Eye (tissue), 1 donor: ENCODE measurements around the gene ZFYVE19.
A peak's percentile ranks its signal among the peaks of the same experiment; 100 is the strongest.

Source experiments
- DNase-seq: peaks from one replicate; pipeline ENCODE4 v3.0.0-alpha.2; 2015

ZFYVE19 gene

GRCh38 chr15:40821195-40821594 is 14.3 kb downstream of the ZFYVE19 start:
- DNase-seq: no peak

DNA sequence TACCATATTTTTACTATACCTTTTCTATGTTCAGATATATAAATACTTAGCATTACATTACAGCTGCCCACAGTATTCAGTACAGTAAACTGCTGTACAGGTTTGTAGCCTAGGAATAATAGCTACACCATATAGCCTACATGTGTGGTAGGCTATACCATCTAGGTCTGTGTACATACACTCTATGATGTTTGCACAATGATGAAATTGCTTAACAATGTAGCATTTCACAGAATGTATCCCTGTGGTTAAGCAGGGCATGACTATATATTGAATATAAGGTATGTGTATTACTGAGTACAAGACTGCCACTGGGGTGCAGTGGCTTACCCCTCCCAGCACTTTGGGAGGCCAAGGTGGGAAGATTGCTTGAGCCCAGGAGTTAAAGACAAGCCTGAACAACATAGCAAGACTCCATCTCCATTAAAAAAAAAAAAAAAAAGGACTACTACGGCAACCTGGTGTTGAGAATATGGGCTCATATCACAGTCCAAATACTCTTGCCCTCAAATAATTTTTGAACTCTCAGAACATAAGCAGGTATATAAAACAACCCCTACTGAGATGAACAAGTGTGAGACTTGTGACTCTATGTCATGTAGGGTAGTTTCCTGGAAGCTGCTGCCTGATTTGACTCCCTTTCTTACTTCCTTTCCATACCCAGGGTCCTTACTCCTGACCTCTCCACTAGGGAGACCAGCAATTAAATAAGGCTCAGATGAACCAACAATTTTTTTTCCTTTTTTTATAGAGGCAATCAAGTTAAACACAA is 16.9 kb downstream of the ZFYVE19 start:
- no peak for DNase-seq

- peak; percentile 8 for DNase-seq
These were observed 19.0 kb downstream of the ZFYVE19 start for GRCh38 chr15:40825661-40826422.

DNA sequence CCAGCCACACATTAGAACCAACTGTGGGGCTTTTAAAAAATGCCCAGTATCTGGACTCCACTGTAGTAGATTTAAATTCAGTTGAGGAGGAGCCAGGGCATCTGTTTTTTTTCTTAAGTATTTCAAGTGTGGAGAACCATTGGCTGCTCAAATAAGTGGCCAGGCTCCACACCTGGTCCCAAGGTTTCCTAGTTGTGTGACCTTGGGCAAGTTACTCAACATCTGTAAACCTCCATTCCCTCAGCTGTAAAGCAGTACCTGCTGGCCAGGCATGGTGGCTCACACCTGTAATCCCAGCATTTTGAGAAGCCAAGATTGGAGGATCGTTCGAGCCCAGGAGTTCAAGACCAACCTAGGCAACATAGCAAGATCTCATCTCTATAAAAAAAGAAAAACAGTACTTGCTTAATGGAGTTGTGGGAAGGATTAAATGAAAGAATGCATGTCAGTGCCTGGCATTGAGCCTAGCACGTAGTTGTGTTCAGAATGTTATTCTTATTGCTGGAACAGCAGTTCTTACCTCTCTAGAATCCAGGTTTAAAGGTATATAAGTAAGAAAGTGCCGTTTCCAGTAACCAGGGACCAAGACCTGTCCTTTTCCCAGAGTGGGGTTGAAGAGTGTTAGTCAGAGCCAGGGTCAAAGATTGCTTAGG is 19.7 kb downstream of the ZFYVE19 start:
- DNase-seq: no peak

DNA sequence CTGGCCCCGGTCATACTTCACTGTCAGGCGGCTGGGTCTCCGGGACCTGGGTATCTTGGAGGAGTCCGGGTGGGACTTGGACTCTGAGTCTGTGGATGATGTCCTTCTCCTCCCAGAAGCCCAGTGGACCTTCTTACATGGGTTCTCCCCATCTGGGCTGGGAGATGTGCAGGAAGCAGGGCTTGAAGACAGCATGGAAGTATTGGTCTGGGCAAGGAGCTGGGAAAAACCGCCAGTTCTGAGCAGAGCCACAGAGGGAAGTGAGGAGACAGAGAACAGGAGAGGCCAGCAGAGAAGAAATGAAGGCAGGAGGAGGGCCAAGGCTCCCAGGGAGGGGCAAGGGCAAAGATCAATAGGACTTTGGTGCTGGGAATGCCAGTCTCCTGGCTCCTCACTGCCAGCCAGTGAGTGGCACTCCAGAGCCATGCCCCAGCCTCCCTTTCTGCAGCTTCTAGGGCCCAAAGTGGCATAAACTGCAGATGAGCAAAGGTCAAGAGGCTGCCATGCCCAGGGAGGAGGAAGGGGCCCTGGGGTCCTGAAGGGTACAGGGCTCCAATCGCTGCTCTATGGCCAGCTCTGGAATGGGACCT is 21.7 kb downstream of the ZFYVE19 start, which contains the start of gene PPP1R14D:
Gene PPP1R14D (minus strand): TSS at position 262 of the 590 bp plus-strand sequence. CDS start 67 bp downstream, at position 195.
- DNase-seq: no peak

- no peak for DNase-seq
These were observed 22.2 kb downstream of the ZFYVE19 start for GRCh38 chr15:40829115-40829514.

DNA sequence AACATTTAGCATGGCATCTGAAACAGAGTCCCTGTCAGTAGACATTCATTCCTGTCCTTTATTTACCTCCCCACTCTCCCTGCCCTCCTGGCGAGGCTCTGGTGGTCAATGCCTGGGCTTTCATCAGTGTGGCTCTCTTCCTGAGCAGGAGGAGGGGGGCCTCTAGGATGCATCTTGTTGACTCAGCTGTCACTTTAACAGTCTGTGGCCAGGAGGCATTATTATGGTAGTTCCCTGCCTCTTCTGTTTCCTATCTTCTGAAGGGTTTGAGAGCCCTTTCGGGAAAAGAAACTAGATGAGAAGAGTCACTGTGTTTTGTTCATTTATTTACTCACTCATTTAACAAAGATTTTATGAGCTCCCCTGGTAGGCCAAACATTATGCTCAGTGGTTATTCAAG is 24.0 kb downstream of the ZFYVE19 start:
- DNase-seq: no peak

DNA sequence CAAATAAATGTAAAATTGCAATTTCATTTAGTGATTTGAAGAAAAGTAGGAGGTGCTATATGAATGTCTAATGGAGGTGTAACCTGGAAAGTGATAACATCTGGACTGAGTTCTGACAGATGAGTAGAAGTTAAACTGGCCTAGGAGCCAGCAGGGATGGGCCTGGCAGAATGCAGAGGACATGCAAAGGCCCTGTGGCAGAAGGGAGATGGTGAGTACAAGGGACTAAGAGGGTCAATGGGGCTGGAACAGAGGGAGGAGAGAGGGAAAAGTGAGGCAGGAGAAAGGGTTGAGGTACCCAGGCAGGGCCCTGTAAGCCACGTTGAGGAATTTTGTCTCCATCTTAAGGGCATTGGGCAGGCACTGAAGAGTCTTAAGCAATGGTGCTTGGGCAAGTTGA is 25.0 kb downstream of the ZFYVE19 start:
- DNase-seq: no peak

DNA sequence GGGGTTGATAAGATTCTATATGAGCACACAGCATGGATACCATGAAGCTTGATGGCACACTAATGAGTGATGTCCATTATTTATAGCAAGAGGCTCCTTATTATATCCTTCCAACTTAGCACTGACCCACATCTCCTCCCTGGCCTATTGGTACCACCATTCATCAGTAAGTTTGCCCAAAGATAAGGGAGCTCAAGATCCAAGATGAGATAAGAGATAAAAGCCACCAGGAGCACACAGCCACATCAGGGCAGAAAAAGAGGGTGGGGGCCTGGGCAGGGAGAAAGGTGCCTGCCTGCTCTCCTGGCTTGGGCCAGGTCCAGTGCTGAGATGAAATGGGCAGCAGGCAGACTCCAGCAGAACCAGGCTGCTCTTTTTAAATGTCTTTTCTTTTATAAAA is 26.0 kb downstream of the ZFYVE19 start:
- no peak for DNase-seq

DNA sequence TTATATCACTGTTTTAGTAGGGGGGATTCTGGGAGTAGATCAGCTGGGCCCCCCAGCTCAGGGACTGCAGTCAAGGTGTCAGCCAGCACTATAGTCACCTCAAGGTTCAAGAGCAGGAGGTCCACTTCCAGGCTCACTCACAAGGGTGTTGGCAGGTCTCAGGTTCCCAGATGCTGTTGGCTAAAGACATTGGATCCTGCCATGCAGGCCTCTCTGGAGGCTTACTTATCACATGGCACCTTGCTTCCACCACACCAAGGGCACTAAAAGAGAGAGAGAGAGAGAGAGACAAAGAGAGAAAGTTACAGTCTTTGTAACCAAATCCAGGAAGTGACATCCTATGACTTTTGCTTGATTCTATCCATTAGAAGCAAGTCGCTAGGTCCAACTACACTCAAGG is 29.1 kb downstream of the ZFYVE19 start:
- DNase-seq: no peak

DNA sequence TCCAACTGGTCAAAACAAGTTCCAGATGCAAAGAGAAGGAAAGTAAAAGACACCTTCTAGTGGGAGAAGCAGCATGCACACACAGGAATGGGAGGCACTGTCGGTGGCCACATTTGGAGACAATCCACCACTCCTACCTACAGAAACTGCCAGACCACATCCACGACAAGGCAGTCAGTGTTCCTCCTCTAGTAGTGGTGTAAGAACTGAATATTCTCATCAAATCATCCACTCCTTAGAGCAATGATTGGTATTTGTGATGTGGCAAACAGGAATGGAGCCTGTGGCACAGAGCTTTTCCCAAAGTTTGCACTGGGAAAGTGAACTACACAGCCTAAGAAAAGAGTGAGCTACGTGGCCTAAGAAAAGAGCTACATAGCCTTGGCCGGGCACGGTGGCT is 31.9 kb downstream of the ZFYVE19 start:
- no peak for DNase-seq

DNA sequence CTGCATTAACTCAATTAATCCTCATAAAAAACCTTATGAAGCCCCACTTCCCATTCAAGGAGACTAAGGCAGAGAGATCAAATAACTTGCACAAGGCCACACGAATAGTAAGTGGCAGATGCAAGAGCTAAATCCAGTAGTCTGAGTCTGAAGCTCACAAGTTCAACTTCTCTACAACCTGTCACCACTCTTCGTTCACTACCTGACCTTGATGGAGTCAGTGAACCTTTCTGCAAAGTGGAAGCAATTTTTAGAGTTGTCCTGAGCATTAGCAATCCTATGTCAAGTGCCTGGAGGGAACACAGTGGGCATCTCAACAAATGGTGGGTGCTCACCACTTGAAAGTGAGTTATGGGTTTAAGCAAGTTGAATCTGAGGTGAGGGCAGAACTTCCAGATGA is 34.9 kb downstream of the ZFYVE19 start:
- no peak for DNase-seq

- DNase-seq: peak; percentile 35
These were observed 36.5 kb downstream of the ZFYVE19 start for GRCh38 chr15:40843261-40843884.

GRCh38 chr15:40843885-40844695 is 37.2 kb downstream of the ZFYVE19 start, which contains the start of gene SPINT1:
SPINT1 (plus strand) TSS chr15:40844048; CDS start chr15:40844555, 507 bp downstream.
- DNase-seq: peak; percentile 41

DNA sequence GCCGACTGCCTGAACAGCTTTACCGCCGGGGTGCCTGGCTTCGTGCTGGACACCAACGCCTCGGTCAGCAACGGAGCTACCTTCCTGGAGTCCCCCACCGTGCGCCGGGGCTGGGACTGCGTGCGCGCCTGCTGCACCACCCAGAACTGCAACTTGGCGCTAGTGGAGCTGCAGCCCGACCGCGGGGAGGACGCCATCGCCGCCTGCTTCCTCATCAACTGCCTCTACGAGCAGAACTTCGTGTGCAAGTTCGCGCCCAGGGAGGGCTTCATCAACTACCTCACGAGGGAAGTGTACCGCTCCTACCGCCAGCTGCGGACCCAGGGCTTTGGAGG is 37.8 kb downstream of the ZFYVE19 start:
- DNase-seq: peak; percentile 62

DNA sequence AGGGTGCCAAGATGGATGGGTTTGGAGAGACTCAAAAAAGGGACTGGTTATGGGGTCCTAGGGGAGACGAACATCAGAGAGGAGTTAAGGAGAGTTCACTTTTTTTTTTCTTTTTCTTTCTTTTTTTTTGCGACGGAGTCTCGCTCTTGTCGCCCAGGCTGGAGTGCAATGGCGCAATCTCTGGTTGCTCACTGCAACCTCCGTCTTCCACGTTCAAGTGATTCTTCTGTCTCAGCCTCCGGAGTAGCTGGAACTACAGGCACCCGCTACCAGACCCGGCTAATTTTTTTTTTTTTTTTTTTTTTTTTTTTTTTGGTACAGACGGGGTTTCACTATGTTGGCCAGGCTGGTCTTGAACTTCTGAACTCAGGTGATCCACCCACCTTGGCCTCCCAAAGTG is 38.1 kb downstream of the ZFYVE19 start:
- DNase-seq: no peak

GRCh38 chr15:40845511-40846284 is 38.8 kb downstream of the ZFYVE19 start:
- no peak for DNase-seq

DNA sequence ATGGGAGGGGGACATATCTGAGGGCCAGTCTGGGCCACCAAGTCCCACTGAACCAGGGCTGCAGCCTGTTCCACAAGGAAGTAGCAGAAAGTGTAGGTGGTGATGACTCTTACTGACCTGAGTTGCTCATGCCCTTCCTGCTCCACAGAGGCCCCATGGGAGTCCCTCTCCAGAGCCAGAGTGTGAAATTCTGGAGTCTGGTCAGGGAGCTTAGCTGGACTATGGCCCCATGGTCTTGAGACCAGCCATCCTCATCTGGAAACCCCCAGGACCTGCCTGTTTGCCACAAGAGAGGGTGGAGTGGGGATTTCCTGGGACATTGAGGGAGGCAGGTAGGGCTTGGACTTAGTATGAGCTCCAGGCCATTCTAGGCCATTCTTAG is 39.9 kb downstream of the ZFYVE19 start:
- no peak for DNase-seq

- DNase-seq: peak; percentile 31
These were observed 40.5 kb downstream of the ZFYVE19 start for GRCh38 chr15:40847223-40847961.

DNA sequence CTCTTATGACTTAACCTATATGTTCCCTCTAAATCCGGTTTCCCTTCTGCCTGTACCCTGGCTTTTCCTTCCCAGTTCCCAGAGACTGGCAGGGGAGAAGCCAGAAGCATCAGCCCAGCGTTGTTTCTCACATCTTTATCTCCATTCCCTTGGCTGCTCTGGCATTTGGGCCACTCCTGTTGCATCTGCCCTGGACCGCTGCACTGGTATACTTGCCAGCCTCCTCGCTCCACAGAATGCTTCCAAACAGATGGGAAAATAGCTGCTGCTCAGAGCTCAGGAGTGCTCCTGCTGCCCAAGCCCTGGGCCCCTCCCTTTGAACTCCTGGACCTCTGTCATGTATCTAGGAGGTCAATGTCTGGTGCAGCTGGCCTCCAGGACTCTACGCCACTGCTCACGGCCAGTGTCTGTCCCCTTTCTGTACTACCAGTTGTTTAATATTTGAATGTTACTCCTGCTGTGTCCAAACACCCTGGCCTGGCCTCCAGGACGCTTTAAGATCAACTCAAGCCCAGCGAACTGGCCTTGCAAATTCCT is 43.8 kb downstream of the ZFYVE19 start:
- no peak for DNase-seq
